K562 (cell line): ENCODE data around the gene MRRF. TPM values are rescaled to one million over a fixed set of nuclear protein-coding genes. Genes with fewer than 3 reads are reported as not detected.

Experiments
- ATAC-seq: fragments of 200-7000 bp; cut with Tn5 transposase; 3 replicates; pipeline ENCODE4 v1.9.1; 2020; ENCODE audit warnings: moderate library complexity
- BruUV-seq: library from RNA; stranded (reverse); fragments of 400-500 nt; replicated peaks from 2 replicates; lab custom pipeline; 2021; lab: Mats Ljungman, UMichigan
- CTCF ChIA-PET: fragments of 300-600 bp; formaldehyde crosslinking; extraction: SDS; loops from one replicate; lab custom pipeline; 2021; ENCODE audit warnings: low intra/inter-chr PET ratio; lab: Yijun Ruan, JAX
- POLR2A ChIA-PET: fragments of 300-600, 350-650 bp; sonication (Branson Sonifier 250); formaldehyde crosslinking; extraction: SDS; loops from one replicate; lab custom pipeline; 2021; ENCODE audit warnings: antibody characterized with exemption, inconsistent platforms; lab: Yijun Ruan, JAX
- DNase-seq, 4 experiments: peaks; one replicate each; pipeline versions ENCODE4 v3.0.0 to v3.0.0-alpha.2; 2011 to 2018; ENCODE audit warnings: low spot score in 3 of 4, mixed read lengths in 3 of 4; ENCODE audit errors: extremely low read depth in 1 of 4
- FAIRE-seq: peaks from 2 replicates; lab custom pipeline; 2011; peaks lifted over from hg19 to GRCh38; lab: Jason Lieb, UNC
- H2AFZ ChIP-seq: 2 replicates; pipeline ENCODE4 v1.6.0; 2011; ENCODE audit warnings: low read depth, low read length, control low read depth, inconsistent platforms
- H3K27ac ChIP-seq: fragments of 200-600 bp; 3 replicates; pipeline ENCODE4 v1.8.0; 2011; ENCODE audit warnings: low read depth, mild to moderate bottlenecking, control low read depth, inconsistent platforms, low read length, moderate library complexity, mixed read lengths; ENCODE audit errors: extremely low read depth
- H3K27me3 ChIP-seq, 2 experiments: fragments of 300-600 bp in 1 of 2; 2 replicates in 1 of 2; 3 replicates in 1 of 2; pipeline versions ENCODE4 v1.6.0 to v1.8.0; 2011; ENCODE audit warnings: inconsistent platforms in 2 of 2, low read length in 2 of 2, mild to moderate bottlenecking in 1 of 2, mixed read lengths in 1 of 2, moderate library complexity in 1 of 2; ENCODE audit not compliant: control insufficient read depth in 2 of 2, insufficient read depth in 2 of 2
- H3K36me3 ChIP-seq: fragments of 300-600 bp; 3 replicates; pipeline ENCODE4 v1.8.0; 2011; ENCODE audit warnings: mild to moderate bottlenecking, low read length, inconsistent platforms; ENCODE audit not compliant: control insufficient read depth, insufficient read depth
- H3K4me1 ChIP-seq, 2 experiments: fragments of 200-600 bp in 1 of 2; replicated peaks in 1 of 2; 2 replicates in 1 of 2; 3 replicates in 1 of 2; pipeline versions ENCODE4 v1.5.1 to v1.8.0; 2011; ENCODE audit warnings: inconsistent platforms in 2 of 2, low read length in 2 of 2, mild to moderate bottlenecking in 1 of 2, mixed read lengths in 1 of 2, moderate library complexity in 1 of 2; ENCODE audit not compliant: control insufficient read depth in 2 of 2, insufficient read depth in 2 of 2
- H3K4me2 ChIP-seq: 2 replicates; pipeline ENCODE4 v1.6.1; 2011; ENCODE audit warnings: low read length, control low read depth, inconsistent platforms, mixed read lengths; ENCODE audit not compliant: insufficient read depth
- H3K4me3 ChIP-seq: fragments of 200-600 bp; sonication (generic), shearing (Covaris generic); 2 replicates; pipeline ENCODE4 v1.5.1; 2016; ENCODE audit warnings: control low read depth, inconsistent platforms
- H3K79me2 ChIP-seq: fragments of 200-600 bp; 3 replicates; pipeline ENCODE4 v1.8.0; 2011; ENCODE audit warnings: low read length, inconsistent platforms; ENCODE audit not compliant: control insufficient read depth, insufficient read depth
- H3K9ac ChIP-seq, 2 experiments: 2 replicates each; pipeline versions ENCODE4 v1.6.0 to v1.6.1; 2011; ENCODE audit warnings: low read depth in 2 of 2, low read length in 2 of 2, control low read depth in 1 of 2, inconsistent platforms in 1 of 2, mild to moderate bottlenecking in 1 of 2, mixed read lengths in 1 of 2; ENCODE audit not compliant: insufficient read depth in 1 of 2
- H3K9me1 ChIP-seq: one replicate; pipeline ENCODE4 v1.6.0; 2011; ENCODE audit warnings: inconsistent platforms, mild to moderate bottlenecking, low read length, moderate library complexity; ENCODE audit not compliant: control insufficient read depth, insufficient read depth
- H3K9me3 ChIP-seq: replicated peaks from 2 replicates; pipeline ENCODE4 v1.5.1; 2011; ENCODE audit warnings: low read depth, low read length, inconsistent platforms; ENCODE audit not compliant: control insufficient read depth, insufficient read depth
- H4K20me1 ChIP-seq: replicated peaks from 2 replicates; pipeline ENCODE4 v1.6.1; 2011; ENCODE audit warnings: low read length, inconsistent platforms, mixed read lengths; ENCODE audit not compliant: control insufficient read depth, insufficient read depth
- WGBS: fragments of 100-300 bp; shearing (Covaris generic); methylation state at CpG from one replicate; pipeline ENCODE4 v1.1.6; 2016; ENCODE audit warnings: low coverage, mixed read lengths; ENCODE audit not compliant: insufficient coverage; ENCODE audit errors: missing lambda C conversion rate; 5-methylcytosine and 5-hydroxymethylcytosine counted together
- in situ Hi-C: fragments of 300-500 bp; cut with MboI; formaldehyde crosslinking; loops from 4 replicates; pipeline ENCODE4 v1.15.0; 2018; ENCODE audit warnings: inconsistent platforms, mixed read lengths
- intact Hi-C: fragments of 100-400 bp; cut with micrococcal nuclease; formaldehyde crosslinking; loops from 2 replicates; pipeline ENCODE4 v1.14.2; 2022
- polyA plus RNA-seq, 8 experiments: library from polyadenylated mRNA; depleted of rRNA in 4 of 8; stranded (reverse) in 5 of 8; unstranded in 3 of 8; fragments of >200 nt; fragmentation: Nextera tagmentation in 2 of 8; fragmentation: Illumina TruSeq in 1 of 8; extraction: Ambion mirVana in 2 of 8; extraction: Trizol in 1 of 8; gene quantifications; 2 replicates each; pipeline versions ENCODE4 v1.2.1 to v1.2.3, GENCODE V29; 2011 to 2014; ENCODE audit warnings: inconsistent platforms in 1 of 8, missing spikeins in 1 of 8
- total RNA-seq, 7 experiments: library from RNA; depleted of rRNA in 6 of 7; stranded (reverse); fragments of >200 nt in 6 of 7; fragmentation: Illumina TruSeq in 2 of 7; extraction: Trizol in 2 of 7; gene quantifications; 2 replicates each; pipeline versions ENCODE4 v1.2.1 to v1.2.3, GENCODE V29; 2011 to 2021; ENCODE audit warnings: low replicate concordance in 1 of 7
- TF ChIP-seq, protein P1 (sequence below): fragments of 450-650 bp; IDR thresholded peaks from 2 replicates; pipeline ENCODE4 v1.6.1; 2014; ENCODE audit warnings: low read depth, mild to moderate bottlenecking, moderate library complexity, borderline replicate concordance
- TF ChIP-seq, protein P2 (sequence below), 2 experiments: IDR thresholded peaks; 2 replicates each; pipeline ENCODE4 v1.6.1; 2011; ENCODE audit warnings: borderline replicate concordance in 1 of 2, control low read depth in 1 of 2, low read depth in 1 of 2, low read length in 1 of 2, mild to moderate bottlenecking in 1 of 2, mixed read lengths in 1 of 2, moderate library complexity in 1 of 2; ENCODE audit not compliant: insufficient read depth in 1 of 2, insufficient read length in 1 of 2, poor library complexity in 1 of 2, severe bottlenecking in 1 of 2; ENCODE audit errors: extremely low read depth in 1 of 2

Gene MRRF
- total and polyA plus RNA-seq, 9 of the 15 experiments (the other 6 are each of a cell fraction or from before 2014, with no cell fraction given), result 55.0 to 105 (median 81.2) TPM

DNA sequence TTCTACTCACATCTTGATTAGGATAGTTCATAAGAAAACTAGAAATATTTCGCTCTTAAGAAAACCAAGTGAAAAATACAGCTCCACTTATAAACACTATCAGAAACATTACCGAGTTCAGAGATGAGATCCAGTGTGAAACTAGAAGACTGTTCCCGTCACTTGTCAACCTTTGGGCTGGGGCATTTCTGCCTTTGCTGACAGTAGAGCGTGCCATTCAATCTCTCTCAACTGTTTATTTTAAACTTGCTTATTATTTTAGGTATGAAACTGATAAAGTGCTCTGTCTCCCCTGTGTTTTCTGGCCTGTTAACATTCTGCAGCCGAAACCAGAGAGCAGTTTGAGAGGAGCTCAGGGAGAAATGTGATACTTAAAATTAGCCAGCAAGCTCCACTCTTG, 16.7 kb downstream of the MRRF start:
- no peak for ATAC-seq
- no peak for DNase-seq
- no peaks in the 10 kb centered on the region for H3K9me1 ChIP-seq
- no TSS peak for BruUV-seq
- H3K79me2 ChIP-seq, result peaks cover 52% of the 10 kb centered on the region
- H3K27ac ChIP-seq, result no peak overlapping the region
- no peaks in the 10 kb centered on the region for H3K27me3 ChIP-seq
- no peak overlapping the region for H3K4me3 ChIP-seq
- FAIRE-seq, result no peak
- TF ChIP-seq, protein P1, sequence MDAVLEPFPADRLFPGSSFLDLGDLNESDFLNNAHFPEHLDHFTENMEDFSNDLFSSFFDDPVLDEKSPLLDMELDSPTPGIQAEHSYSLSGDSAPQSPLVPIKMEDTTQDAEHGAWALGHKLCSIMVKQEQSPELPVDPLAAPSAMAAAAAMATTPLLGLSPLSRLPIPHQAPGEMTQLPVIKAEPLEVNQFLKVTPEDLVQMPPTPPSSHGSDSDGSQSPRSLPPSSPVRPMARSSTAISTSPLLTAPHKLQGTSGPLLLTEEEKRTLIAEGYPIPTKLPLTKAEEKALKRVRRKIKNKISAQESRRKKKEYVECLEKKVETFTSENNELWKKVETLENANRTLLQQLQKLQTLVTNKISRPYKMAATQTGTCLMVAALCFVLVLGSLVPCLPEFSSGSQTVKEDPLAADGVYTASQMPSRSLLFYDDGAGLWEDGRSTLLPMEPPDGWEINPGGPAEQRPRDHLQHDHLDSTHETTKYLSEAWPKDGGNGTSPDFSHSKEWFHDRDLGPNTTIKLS, result no peak
- TF ChIP-seq, protein P2, sequence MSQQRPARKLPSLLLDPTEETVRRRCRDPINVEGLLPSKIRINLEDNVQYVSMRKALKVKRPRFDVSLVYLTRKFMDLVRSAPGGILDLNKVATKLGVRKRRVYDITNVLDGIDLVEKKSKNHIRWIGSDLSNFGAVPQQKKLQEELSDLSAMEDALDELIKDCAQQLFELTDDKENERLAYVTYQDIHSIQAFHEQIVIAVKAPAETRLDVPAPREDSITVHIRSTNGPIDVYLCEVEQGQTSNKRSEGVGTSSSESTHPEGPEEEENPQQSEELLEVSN (IDR thresholded peaks at IDR 0.05; ENCODE audit: borderline replicate concordance in 1 of 2, extremely low read depth in 1 of 2, insufficient read depth in 1 of 2, insufficient read length in 1 of 2, low read depth in 1 of 2, low read length in 1 of 2, poor library complexity in 1 of 2, severe bottlenecking in 1 of 2), result no peak
- 90% methylated on average over 5 of the region's 5 CpGs for WGBS
- no peak overlapping the region for H2AFZ ChIP-seq
- no peak overlapping the region for H3K9ac ChIP-seq
- no peak overlapping the region for H3K4me2 ChIP-seq
- H4K20me1 ChIP-seq, result no peaks in the 10 kb centered on the region
- H3K4me1 ChIP-seq, result no peaks in the 10 kb centered on the region
- H3K9me3 ChIP-seq, result peaks cover 4% of the 10 kb centered on the region
- CTCF ChIA-PET, result no interaction called here
- peaks cover 92% of the 10 kb centered on the region for H3K36me3 ChIP-seq
- in situ Hi-C loops, result no loop called here
- POLR2A ChIA-PET, result interaction anchor here (0.6 to 1.0 kb wide), 3 partner anchors 18 to 86 kb away, joined by 3 read pairs; no protein-coding TSS in a partner anchor
- intact Hi-C loops, result no loop called here
